Activated CD4-positive, alpha-beta T cell treated with anti-CD3 and anti-CD28 coated beads, Interleukin-10, Interleukin-2, amounts not matched to agents 100 ng/mL and 50 ng/mL, durations not matched to agents 16 hours and 8 hours (primary cell): Measurements from ENCODE around the gene SLAIN2.
A peak's percentile ranks its signal among the peaks of the same experiment; 100 is the strongest.
"Not testable (repeated sequence)": the region's sequence is repeated elsewhere in the genome, so short reads cannot be mapped to it uniquely, and the experiment has no call there.

Source experiments
- DNase-seq: peaks from one replicate; pipeline ENCODE4 v3.0.0-alpha.2; 2020

Gene SLAIN2

GRCh38 chr4:48370260-48371134 lies 29.2 kb downstream of the SLAIN2 start:
- no peak for DNase-seq

- DNase-seq, result no peak
Observed at GRCh38 chr4:48372272-48372671, 30.9 kb downstream of the SLAIN2 start.

GRCh38 chr4:48375651-48376304 lies 34.4 kb downstream of the SLAIN2 start:
- no peak for DNase-seq

GRCh38 chr4:48379587-48380180 lies 38.4 kb downstream of the SLAIN2 start:
- no peak for DNase-seq

- no peak for DNase-seq
Observed at GRCh38 chr4:48380583-48381167, 39.3 kb downstream of the SLAIN2 start.

- no peak for DNase-seq
Observed at GRCh38 chr4:48388525-48389154, 47.3 kb downstream of the SLAIN2 start.

GRCh38 chr4:48396043-48396442 lies 54.7 kb downstream of the SLAIN2 start:
- no peak for DNase-seq

GRCh38 chr4:48400416-48400815 lies 59.1 kb downstream of the SLAIN2 start:
- no peak for DNase-seq

- DNase-seq, result no peak
Observed at GRCh38 chr4:48403358-48403757, 62.0 kb downstream of the SLAIN2 start.

- no peak for DNase-seq
Observed at GRCh38 chr4:48403779-48404178, 62.5 kb downstream of the SLAIN2 start.

- DNase-seq, result no peak
Observed at GRCh38 chr4:48405924-48406323, 64.6 kb downstream of the SLAIN2 start.

- no peak for DNase-seq
Observed at GRCh38 chr4:48409203-48409602, 67.9 kb downstream of the SLAIN2 start.

- DNase-seq, result no peak
Observed at GRCh38 chr4:48410812-48411211, 69.5 kb downstream of the SLAIN2 start.

- no peak for DNase-seq
Observed at GRCh38 chr4:48420144-48420543, 78.8 kb downstream of the SLAIN2 start.

GRCh38 chr4:48421101-48421500 lies 79.8 kb downstream of the SLAIN2 start:
- DNase-seq, result no peak

- no peak for DNase-seq
Observed at GRCh38 chr4:48428926-48429325, 87.6 kb downstream of the SLAIN2 start.

GRCh38 chr4:48429709-48430474 lies 88.6 kb downstream of the SLAIN2 start:
- peak; percentile 8 for DNase-seq

- no peak for DNase-seq
Observed at GRCh38 chr4:48431401-48431800, 90.1 kb downstream of the SLAIN2 start.

- no peak for DNase-seq
Observed at GRCh38 chr4:48432017-48432416, 90.7 kb downstream of the SLAIN2 start.

- DNase-seq, result no peak
Observed at GRCh38 chr4:48436318-48436717, 95.0 kb downstream of the SLAIN2 start.

GRCh38 chr4:48439988-48440387 lies 98.7 kb downstream of the SLAIN2 start:
- DNase-seq, result no peak

- DNase-seq, result not testable (repeated sequence)
Observed at GRCh38 chr4:48440914-48441313, 99.6 kb downstream of the SLAIN2 start.
